Motor neuron (in vitro differentiated cells): Measurements from ENCODE around the gene SIPA1L3. TPM values are rescaled to one million over a fixed set of nuclear protein-coding genes. Genes with fewer than 3 reads are reported as not detected.
"Not testable (repeated sequence)": the region's sequence is repeated elsewhere in the genome, so short reads cannot be mapped to it uniquely, and the experiment has no call there.

Source experiments
- ATAC-seq, 8 experiments: fragments of 200-7000 bp; cut with Tn5 transposase; replicated peaks in 6 of 8; 2 replicates each; pipeline ENCODE4 v1.8.0; 2021; ENCODE audit warnings: mild to moderate bottlenecking in 8 of 8, moderate library complexity in 8 of 8
- H3K27ac ChIP-seq, 2 donors: fragments of 250-450 bp; sonication (Bioruptor Pico); 2 replicates each; pipeline ENCODE4 v1.9.0; 2021; ENCODE audit warnings: antibody characterized with exemption in 2 of 2, mild to moderate bottlenecking in 2 of 2, moderate library complexity in 1 of 2
- H3K4me1 ChIP-seq, 2 donors: fragments of 250-450 bp; sonication (Bioruptor Pico); replicated peaks in 1 of 2; 2 replicates each; pipeline ENCODE4 v1.6.1; 2021; ENCODE audit warnings: antibody characterized with exemption in 2 of 2, mild to moderate bottlenecking in 2 of 2, moderate library complexity in 1 of 2
- H3K4me3 ChIP-seq, 5 donors: fragments of 250-450 bp; sonication (Bioruptor Pico); 2 replicates each; pipeline ENCODE4 v1.9.0; 2021; ENCODE audit warnings: antibody characterized with exemption in 5 of 5, mild to moderate bottlenecking in 5 of 5, moderate library complexity in 4 of 5
- WGBS, 10 experiments: fragments of 450-650 bp; shearing (Covaris generic); methylation state at CpG; one replicate each; pipeline ENCODE4 v1.0.0; 2022; 5-methylcytosine and 5-hydroxymethylcytosine counted together
- in situ Hi-C, 9 experiments: fragments of 400-800 bp; cut with MboI; loops; one replicate each; pipeline ENCODE4 v1.15.0; 2021; ENCODE audit warnings: low sequenced_read_pairs in 9 of 9, low pct_unique_long_range_greater_than_20kb in 2 of 9; ENCODE audit not compliant: unreplicated experiment in 9 of 9
- total RNA-seq, 8 experiments: library from RNA; unstranded; fragments of 300-600 nt; gene quantifications; 2 replicates each; pipeline versions ENCODE4 v1.2.3 to v1.2.4, GENCODE V29; 2022

Gene SIPA1L3
- total RNA-seq, 8 experiments from 2014 or later, result 8.5 to 22.1 (median 15.1) TPM

DNA sequence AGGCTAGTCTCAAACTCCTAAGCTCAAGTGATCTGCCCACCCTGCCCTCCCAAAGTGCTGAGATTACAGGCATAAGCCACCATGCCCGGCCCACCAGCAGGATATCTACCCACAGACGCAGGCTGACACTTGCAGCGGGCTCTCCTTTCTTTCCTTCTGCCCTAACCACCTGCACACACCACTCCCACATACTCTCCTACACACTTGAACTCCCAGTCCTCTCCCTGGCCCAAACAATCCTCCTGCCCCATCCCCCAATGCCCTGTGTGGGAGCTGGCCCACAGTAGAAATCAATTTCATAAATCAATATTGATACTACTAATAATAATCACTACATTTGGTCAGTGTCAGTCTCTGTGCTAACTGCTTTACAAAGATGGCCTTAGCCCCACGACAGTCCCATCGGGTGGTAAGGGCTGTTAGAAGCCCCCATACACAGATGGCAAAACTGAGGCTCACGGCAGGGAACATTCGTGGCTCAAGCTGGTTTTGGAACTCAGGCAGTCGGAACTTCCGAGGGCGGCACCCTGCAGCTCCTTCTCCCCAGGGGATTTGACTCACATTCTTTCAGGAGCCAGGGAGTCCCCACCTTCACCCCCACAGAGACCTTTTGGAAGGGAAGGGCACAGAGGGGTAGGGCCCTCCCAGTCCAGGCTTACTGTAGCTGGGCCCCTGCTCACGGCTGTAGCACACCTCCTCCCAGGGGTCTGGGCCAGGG, 320.4 kb downstream of the SIPA1L3 start:
- H3K4me3 ChIP-seq, result peak overlapping the region; percentile 50 to 81 (median 54)
- 40 to 62% (median 57%) methylated on average over 1 to 8 of the region's 11 CpGs; no CpG with 5 or more reads in 5 of the 10 experiments for WGBS, 10 experiments
- peak overlapping the region; percentile 72 to 95 for H3K27ac ChIP-seq
- in situ Hi-C loops, result loop anchor here in 7 of 9 experiments (25.0 kb wide), 1 partner anchor 110 kb away; the partner anchor contains the start of gene CATSPERG (in 7 of the 7)
- H3K4me1 ChIP-seq, result peaks cover 24 to 33% of the 10 kb centered on the region in 2 donors
- ATAC-seq, result no peak

GRCh38 chr19:38228005-38228377, 321.0 kb downstream of the SIPA1L3 start:
- H3K27ac ChIP-seq, result peak overlapping the region; percentile 72 to 95
- H3K4me3 ChIP-seq, result peak overlapping the region; percentile 50 to 81 (median 54)
- 50 to 90% methylated on average over 2 of the region's 16 CpGs; no CpG with 5 or more reads in 8 of the 10 experiments for WGBS, 10 experiments
- in situ Hi-C loops, result loop anchor here in 7 of 9 experiments (25.0 kb wide), 1 partner anchor 109 kb away; the partner anchor contains the start of gene CATSPERG (in 7 of the 7)
- peak in 5 of 8 experiments; percentile 2 to 31 (median 25) for ATAC-seq
- peaks cover 20 to 30% of the 10 kb centered on the region in 2 donors for H3K4me1 ChIP-seq

DNA sequence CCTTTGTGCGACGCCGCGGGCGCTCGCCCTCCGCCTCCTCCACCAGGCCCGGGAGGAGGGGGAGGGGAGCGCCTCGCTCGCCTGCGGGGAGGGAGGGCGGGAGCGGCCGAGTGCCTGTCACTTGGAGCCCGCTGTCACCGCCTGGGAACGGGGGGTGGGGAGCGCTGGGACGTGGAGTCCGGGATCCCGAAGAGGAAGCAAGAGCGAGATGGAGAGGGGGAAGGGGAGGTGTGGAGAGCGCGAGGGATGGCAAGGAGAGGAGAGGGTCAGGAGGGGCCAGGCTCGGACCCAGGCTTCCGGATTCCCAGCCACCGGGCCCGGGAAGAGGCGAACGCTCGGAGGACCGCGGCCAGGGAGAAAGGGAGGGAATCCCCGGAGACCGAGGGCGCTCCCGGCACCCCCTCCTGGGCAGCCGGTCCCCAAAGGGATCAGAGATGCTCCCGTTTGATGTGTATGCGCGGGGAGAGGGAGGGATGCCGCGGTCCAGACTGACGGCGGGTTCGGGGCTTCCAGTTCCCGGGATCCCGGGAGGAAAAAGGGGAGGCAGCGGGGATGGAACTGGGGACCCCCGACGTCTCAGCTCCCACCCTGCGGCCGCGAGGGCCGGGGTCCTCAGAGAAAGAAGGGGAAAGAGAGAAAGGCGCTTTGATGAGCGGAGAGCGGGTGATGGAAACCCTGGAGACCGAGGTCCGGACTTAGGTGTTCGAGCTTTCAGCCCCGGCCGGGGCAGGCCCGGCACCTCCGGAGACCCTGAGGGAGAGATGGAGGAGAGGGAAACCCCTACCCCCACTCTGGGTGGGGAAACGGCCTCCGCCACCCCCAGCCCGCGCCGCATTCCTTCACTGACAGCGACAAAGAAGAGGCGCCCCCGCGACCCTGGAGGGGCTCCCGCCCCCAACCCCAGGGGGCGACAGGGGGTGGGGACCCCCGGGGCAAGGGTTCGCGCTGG, 321.8 kb downstream of the SIPA1L3 start:
- Histone ChIP-seq H3K4me1 (peaks cover 16 to 25% of the 10 kb centered on the region in 2 donors), H3K27ac (peak overlapping the region; percentile 72 to 95), H3K4me3 (peak overlapping the region; percentile 50 to 81 (median 54))
- in situ Hi-C loops, result loop anchor here in 7 of 9 experiments (25.0 kb wide), 1 partner anchor 109 kb away; the partner anchor contains the start of gene CATSPERG (in 7 of the 7)
- WGBS, 10 experiments, result 0 to 2% (median 0%) methylated on average over 4 to 14 of the region's 80 CpGs; no CpG with 5 or more reads in 7 of the 10 experiments
- ATAC-seq, result peak in 5 of 8 experiments; percentile 11 to 32 (median 28)

DNA sequence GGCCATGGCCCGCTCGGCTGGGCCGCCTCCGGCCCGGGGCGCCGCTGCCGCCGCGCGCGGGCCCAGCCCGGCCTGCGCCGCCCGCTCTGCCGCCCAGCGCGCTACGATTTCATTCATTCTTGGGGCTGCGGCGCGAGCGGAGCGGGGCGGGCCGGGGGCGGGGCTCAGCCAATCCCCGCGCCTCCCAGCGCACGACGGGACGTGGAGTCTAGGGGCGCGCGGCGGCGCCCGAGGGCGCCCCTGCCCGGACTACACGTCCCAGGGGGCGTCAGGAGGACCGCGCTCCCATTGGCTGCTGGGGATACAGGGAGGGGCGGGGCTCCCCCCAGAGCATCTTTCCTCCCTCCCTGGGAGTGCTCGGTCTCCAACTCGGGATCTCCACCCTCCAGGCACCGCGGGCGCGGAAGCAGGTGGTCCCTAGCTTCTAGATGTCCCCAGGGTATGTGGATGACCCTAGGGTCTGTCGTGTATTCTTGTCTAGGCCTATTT, 322.6 kb downstream of the SIPA1L3 start:
- Histone ChIP-seq H3K4me3 (peak overlapping the region; percentile 50 to 81 (median 54)), H3K4me1 (peaks cover 20 to 25% of the 10 kb centered on the region in 2 donors), H3K27ac (peak overlapping the region; percentile 72 to 95)
- WGBS, 10 experiments, result 0% methylated on average over 1 to 2 of the region's 54 CpGs; no CpG with 5 or more reads in 7 of the 10 experiments
- in situ Hi-C loops, result loop anchor here in 8 of 9 experiments (10.0 to 25.0 kb wide), 2 partner anchors 105 to 108 kb away; partner anchors contain the start of gene CATSPERG (in 8 of the 8)
- ATAC-seq, result peak; percentile 79 to 96 (median 88)

DNA sequence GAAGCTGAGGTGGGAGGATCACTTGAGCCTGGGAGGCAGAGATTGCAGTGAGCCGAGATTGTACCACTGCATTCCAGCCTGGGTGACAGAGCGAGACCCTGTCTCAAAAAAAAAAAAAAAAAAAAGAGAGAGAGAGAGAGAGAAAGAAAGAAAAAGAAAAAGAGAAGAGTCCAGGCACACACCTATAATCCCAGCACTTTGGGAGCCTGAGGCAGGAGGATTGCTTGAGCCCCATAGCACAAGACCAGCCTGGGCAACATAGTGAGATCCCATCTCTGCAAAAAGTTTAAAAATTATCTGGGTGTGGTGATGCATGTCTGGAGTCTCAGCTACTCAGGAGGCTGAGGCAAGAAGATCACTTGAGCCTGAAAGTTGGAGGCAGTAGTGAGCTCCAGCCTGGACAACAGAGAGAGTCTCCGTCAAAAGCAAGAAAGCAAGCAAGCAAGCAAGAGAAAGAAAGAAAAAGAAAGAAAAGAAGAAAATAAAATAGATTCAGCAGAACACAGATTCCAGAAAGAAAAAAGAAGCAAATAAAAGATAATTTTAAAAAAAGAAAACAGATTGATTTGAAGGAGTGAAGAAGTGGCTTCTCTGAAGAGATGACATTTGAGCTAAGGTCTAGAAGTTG, 323.6 kb downstream of the SIPA1L3 start:
- H3K4me3 ChIP-seq, ATAC-seq, H3K27ac ChIP-seq: not testable (repeated sequence)
- H3K4me1 ChIP-seq, result peaks cover 20 to 25% of the 10 kb centered on the region in 2 donors
- WGBS, 10 experiments, result 20 to 86% (median 67%) methylated on average over 1 to 3 of the region's 3 CpGs
- in situ Hi-C loops, result loop anchor here in 8 of 9 experiments (10.0 to 25.0 kb wide), 2 partner anchors 104 to 107 kb away; partner anchors contain the start of gene CATSPERG (in 8 of the 8)

GRCh38 chr19:38231918-38232317, 324.9 kb downstream of the SIPA1L3 start:
- Histone ChIP-seq H3K4me3 (no peak overlapping the region), H3K4me1 (peaks cover 15 to 18% of the 10 kb centered on the region in 2 donors), H3K27ac (no peak overlapping the region)
- in situ Hi-C loops, result loop anchor here in 8 of 9 experiments (10.0 to 25.0 kb wide), 2 partner anchors 103 to 105 kb away; partner anchors contain the start of gene CATSPERG (in 8 of the 8)
- ATAC-seq, result no peak
- WGBS, 10 experiments, result 0 to 100% (median 64%) methylated on average over 1 to 6 of the region's 7 CpGs; no CpG with 5 or more reads in 4 of the 10 experiments

GRCh38 chr19:38233740-38234251, 326.8 kb downstream of the SIPA1L3 start:
- Histone ChIP-seq H3K4me1 (peaks cover 4 to 7% of the 10 kb centered on the region in 2 donors), H3K27ac (peak overlapping the region in 1 of 2 donors; percentile 25), H3K4me3 (no peak overlapping the region)
- peak in 6 of 8 experiments; percentile 15 to 68 (median 38) for ATAC-seq
- in situ Hi-C loops, result loop anchor here in 8 of 9 experiments (10.0 to 25.0 kb wide), 2 partner anchors 101 to 104 kb away; partner anchors contain the start of gene CATSPERG (in 8 of the 8)
- WGBS, 10 experiments, result 0 to 67% (median 20%) methylated on average over 1 to 3 of the region's 7 CpGs; no CpG with 5 or more reads in 5 of the 10 experiments

DNA sequence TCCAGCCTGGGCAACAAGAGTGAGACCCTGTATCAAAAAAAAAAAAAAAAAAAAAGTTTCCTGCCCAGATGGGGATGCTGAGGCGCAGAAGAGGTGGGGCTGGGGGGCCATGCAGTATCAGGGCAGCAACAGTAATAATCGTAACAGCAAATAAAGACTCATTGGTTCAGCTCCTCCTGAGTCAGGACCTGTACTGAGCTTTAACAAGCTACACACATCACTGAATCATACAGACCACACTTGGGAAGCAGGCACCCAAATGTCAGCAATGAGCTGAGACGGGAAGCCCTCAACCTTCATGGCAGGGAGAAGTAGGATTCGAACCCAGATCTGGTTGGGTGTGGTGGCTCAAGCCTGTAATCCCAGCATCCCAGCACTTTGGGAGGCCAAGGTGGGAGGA, 327.6 kb downstream of the SIPA1L3 start:
- no peak for ATAC-seq
- Histone ChIP-seq H3K4me3 (no peak overlapping the region), H3K4me1 (peaks cover 4 to 7% of the 10 kb centered on the region in 2 donors), H3K27ac (no peak overlapping the region)
- WGBS, 10 experiments, result 80 to 100% (median 97%) methylated on average over 1 to 4 of the region's 4 CpGs; no CpG with 5 or more reads in 4 of the 10 experiments
- in situ Hi-C loops, result loop anchor here in 8 of 9 experiments (10.0 to 25.0 kb wide), 2 partner anchors 100 to 103 kb away; partner anchors contain the start of gene CATSPERG (in 8 of the 8)

DNA sequence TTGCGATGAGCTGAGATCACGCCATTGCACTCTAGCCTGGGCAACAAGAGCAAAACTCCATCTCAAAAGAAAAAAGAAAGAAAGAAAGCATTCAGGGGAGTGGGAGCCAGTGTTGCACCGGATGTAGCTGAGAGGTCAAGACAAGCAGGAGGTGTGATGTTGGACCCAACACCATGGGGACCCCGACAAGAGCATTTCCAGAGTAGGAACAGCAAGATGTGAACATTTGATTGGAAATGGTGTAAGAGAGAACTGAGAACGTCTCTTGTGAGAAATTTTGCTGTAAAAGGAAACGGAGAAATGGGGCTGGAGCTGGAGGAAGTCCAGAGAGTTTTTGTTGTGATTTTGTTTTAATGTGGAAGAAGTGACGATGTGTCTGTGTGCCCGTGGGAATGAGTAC, 332.8 kb downstream of the SIPA1L3 start:
- Histone ChIP-seq H3K4me1 (peaks cover 0 to under 1% of the 10 kb centered on the region in 2 donors), H3K4me3 (no peak overlapping the region), H3K27ac (no peak overlapping the region)
- WGBS, 10 experiments, result 0 to 89% (median 76%) methylated on average over 3 to 6 of the region's 8 CpGs; no CpG with 5 or more reads in 2 of the 10 experiments
- in situ Hi-C loops, result loop anchor here in 8 of 9 experiments (10.0 to 25.0 kb wide), 2 partner anchors 95 to 97 kb away; partner anchors contain the start of gene CATSPERG (in 8 of the 8)
- no peak for ATAC-seq

DNA sequence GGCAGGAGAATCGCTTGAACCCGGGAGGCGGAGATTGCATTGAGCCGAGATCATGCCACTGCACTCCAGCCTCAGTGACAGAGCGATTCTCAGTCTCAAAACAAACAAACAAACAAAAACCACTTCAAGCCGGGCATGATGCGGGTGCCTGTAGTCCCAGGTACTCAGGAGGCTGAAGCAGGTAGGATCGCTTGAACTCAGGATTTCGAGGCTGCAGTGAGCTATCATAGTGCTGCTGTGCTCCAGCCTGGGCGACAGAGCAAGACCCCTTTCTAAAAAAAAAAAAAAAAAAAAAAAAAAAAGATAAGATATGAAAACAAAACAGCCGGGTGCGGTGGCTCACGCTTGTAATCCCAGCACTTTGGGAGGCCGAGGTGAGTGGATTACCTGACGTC, 336.3 kb downstream of the SIPA1L3 start:
- ATAC-seq, result no peak
- Histone ChIP-seq H3K4me1 (peaks cover 0 to 2% of the 10 kb centered on the region in 2 donors), H3K4me3 (no peak overlapping the region), H3K27ac (no peak overlapping the region)
- in situ Hi-C loops, result loop anchor here in 7 of 9 experiments (25.0 kb wide), 1 partner anchor 94 kb away; the partner anchor contains the start of gene CATSPERG (in 7 of the 7)
- 20 to 100% (median 57%) methylated on average over 1 to 11 of the region's 15 CpGs; no CpG with 5 or more reads in 2 of the 10 experiments for WGBS, 10 experiments

DNA sequence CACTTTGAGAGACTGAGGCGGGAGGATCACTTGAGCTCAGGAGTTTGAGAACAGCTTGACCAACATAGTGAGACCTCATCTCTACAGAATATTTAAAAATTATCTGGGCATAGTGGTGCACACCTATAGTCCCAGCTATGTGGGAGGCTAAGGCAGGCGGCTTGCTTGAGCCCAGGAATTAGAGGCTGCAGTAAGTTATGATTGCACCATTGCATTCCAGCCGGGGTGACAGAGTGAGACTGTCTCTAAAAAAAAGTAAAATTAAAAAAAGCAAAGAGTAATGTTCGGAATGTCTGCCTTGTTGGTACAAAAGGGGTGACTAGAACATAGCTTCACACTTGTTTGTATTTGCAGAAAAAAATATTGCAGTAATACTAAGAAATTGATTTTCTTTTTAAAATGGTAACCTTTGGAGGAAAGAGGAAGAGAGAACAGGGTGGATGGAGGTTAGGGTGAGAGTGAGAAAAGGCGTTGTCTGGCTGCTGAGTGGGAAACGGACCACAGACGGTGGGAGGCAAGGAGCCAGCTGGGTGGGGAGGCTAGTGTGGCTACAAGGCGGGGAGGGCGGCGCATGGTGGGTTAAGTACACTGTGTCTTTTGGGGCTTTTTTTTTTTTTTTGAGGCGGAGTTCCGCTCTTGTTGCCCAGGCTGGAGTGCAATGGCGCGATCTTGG, 339.0 kb downstream of the SIPA1L3 start:
- 7 to 100% (median 85%) methylated on average over 2 to 8 of the region's 14 CpGs; no CpG with 5 or more reads in 1 of the 10 experiments for WGBS, 10 experiments
- no peak overlapping the region for H3K4me3 ChIP-seq
- peaks cover 4 to 9% of the 10 kb centered on the region in 2 donors for H3K4me1 ChIP-seq
- no peak overlapping the region for H3K27ac ChIP-seq
- in situ Hi-C loops, result loop anchor here in 7 of 9 experiments (25.0 kb wide), 1 partner anchor 91 kb away; the partner anchor contains the start of gene CATSPERG (in 7 of the 7)
- peak in 1 of 8 experiments; percentile 11 for ATAC-seq
